ENCODE results near the gene ADORA2A.

The ADORA2A gene

GRCh38 chr22:24427500-24428164 is at the start of gene ADORA2A:
ADORA2A (plus strand) TSS chr22:24427599; CDS start chr22:24433405, 5,806 bp downstream.
- peak; percentile 54 to 68 for DNase-seq (ENCODE audit: low read depth in 2 of 2)

- DNase-seq (ENCODE audit: low read depth in 2 of 2), result no peak
Observed at GRCh38 chr22:24379536-24379935, 47.9 kb upstream of the ADORA2A start.

DNA sequence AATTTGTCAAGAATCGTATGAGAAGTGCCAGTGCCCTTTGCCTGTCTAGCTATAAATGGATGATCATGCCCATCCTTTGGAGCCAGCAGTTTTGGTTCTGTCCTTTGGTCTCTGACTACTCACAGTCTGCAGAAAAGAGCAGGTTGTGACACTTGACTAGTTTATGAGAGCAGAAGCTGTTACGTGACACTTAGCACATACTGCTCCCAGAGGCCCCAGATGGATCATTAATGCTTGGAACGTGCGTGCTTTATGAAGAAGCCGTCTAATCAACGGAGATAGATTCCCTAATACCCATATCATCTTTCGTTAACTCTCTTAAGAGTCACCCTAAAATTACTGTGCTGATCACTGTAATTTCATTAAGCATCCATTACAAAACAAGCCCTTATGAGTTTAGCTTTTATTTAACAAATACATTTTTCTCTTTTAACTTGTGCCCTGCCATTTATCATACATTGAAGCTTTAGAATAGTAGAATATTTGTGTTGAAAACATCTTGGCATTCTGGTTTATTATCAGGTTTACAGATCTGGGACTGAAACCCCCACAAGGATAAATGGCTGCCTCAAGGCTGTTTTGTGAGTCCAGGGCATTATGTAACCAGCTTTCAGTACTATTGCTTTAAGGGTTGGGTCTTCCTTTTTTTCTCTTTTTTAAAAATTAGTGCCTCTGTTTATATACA is 47.0 kb upstream of the ADORA2A start:
- DNase-seq (ENCODE audit: low read depth in 2 of 2), result no peak

- DNase-seq (ENCODE audit: low read depth in 2 of 2), result no peak
Observed at GRCh38 chr22:24380905-24381230, 46.5 kb upstream of the ADORA2A start.

- DNase-seq (ENCODE audit: low read depth in 2 of 2), result no peak
Observed at GRCh38 chr22:24383061-24383460, 44.3 kb upstream of the ADORA2A start.

DNA sequence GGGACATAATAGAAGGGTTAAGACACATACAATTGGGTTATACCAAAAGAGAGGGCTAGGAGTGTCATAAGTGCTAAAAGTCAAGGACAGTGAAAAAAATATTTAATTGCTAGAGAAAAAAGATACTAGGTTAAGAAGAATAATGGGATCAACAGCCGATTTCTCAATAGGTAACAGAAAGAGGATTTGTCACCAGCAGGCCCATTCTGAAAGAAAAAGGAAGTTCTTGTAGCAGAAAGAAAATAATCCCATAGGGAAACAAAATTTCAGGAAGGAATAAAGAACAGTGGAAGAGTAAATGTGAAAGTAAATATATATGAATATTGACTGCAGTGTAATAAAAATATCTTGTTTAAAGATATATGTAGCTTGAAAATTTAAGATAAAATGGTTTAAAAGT is 43.3 kb upstream of the ADORA2A start:
- no peak for DNase-seq (ENCODE audit: low read depth in 2 of 2)

- DNase-seq (ENCODE audit: low read depth in 2 of 2), result no peak
Observed at GRCh38 chr22:24386937-24387471, 40.4 kb upstream of the ADORA2A start.

GRCh38 chr22:24389680-24390079 is 37.7 kb upstream of the ADORA2A start:
- DNase-seq (ENCODE audit: low read depth in 2 of 2), result no peak

GRCh38 chr22:24390156-24390555 is 37.2 kb upstream of the ADORA2A start:
- DNase-seq (ENCODE audit: low read depth in 2 of 2), result no peak

- no peak for DNase-seq (ENCODE audit: low read depth in 2 of 2)
Observed at GRCh38 chr22:24390576-24390975, 36.8 kb upstream of the ADORA2A start.

- no peak for DNase-seq (ENCODE audit: low read depth in 2 of 2)
Observed at GRCh38 chr22:24391836-24392217, 35.6 kb upstream of the ADORA2A start.

DNA sequence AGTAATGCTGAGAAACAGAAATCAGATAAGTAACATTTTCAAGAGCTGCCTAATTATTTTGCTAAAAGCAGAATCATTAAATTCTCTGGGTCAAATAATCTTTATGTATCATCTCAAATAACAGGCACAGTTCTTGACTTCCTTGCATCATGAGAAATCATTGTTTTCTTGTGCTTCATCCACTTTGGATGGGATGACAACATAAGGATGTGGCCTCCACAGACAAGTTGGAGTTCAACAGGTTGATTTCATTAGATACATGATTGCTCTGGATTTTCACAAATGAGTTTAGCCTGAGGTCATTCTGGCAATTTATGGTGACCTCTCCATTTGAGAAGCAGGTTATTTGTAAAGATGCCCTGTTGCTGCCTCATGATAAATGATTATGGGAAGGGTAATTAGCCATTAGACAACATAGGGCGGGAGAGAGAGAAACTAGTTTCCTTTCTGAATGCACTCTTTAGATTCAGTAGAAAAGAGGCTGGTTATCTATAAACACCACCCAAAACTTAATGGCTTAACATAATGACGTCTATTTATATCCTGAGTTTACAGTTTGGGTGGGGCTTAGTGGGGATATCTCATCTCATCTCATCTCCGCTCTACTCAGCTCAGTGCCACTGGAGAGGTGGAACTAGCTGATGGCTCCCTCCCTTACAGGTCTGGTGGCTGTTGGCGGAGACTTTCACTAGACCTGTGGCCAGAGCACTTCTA is 35.0 kb upstream of the ADORA2A start:
- no peak for DNase-seq (ENCODE audit: low read depth in 2 of 2)

GRCh38 chr22:24393012-24393559 is 34.3 kb upstream of the ADORA2A start:
- no peak for DNase-seq (ENCODE audit: low read depth in 2 of 2)

GRCh38 chr22:24393848-24394247 is 33.6 kb upstream of the ADORA2A start:
- no peak for DNase-seq (ENCODE audit: low read depth in 2 of 2)

DNA sequence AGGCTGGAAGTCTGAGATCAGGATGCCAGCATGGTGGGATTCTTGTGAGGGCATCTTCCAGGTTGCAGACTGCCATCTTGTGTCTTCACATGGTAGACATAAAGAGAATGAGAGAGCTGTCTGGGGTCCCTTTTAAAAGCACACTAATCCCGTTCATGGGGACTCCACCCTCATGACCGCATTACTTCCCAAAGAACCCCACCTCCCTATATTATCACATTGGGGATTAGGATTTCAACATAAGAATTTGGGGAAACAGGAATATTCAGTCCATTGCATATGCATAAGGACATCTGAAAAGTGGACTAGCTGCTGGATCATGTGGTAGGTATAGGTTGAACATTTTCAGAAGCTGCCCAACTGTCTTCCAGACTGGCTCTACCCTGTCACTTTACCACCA is 33.1 kb upstream of the ADORA2A start:
- DNase-seq (ENCODE audit: low read depth in 2 of 2), result no peak

- no peak for DNase-seq (ENCODE audit: low read depth in 2 of 2)
Observed at GRCh38 chr22:24398409-24398808, 29.0 kb upstream of the ADORA2A start.

DNA sequence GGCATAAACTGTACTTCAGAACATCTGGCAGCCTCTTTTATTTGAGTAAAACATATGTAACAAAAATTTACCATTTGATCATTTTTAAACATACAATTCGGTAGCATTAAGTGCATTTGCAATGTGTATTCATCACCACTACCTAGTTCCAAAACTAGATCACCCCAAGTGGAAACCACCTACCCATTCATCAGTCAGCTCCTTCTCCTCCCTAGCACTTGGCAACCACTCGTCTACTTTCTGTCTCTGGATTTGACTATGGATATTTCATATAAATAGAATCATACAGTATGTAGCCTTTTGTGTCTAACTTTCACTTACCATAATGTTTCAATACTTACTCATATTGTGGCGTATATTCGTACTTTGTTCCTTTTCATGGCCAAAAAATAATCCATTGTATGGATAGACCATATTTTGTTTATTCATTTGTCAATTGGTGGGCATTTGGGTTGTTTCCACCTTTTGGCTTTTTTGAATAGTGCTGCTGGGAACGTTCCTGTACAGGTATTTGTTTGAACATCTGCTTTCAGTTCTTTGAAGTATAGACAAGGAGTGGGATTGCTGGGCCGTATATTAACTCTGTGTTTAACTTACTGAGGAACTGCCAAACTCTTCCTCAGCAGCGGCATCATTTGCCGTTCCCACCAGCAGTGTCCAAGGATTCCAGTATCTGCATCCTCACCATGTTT is 27.2 kb upstream of the ADORA2A start:
- no peak for DNase-seq (ENCODE audit: low read depth in 2 of 2)

DNA sequence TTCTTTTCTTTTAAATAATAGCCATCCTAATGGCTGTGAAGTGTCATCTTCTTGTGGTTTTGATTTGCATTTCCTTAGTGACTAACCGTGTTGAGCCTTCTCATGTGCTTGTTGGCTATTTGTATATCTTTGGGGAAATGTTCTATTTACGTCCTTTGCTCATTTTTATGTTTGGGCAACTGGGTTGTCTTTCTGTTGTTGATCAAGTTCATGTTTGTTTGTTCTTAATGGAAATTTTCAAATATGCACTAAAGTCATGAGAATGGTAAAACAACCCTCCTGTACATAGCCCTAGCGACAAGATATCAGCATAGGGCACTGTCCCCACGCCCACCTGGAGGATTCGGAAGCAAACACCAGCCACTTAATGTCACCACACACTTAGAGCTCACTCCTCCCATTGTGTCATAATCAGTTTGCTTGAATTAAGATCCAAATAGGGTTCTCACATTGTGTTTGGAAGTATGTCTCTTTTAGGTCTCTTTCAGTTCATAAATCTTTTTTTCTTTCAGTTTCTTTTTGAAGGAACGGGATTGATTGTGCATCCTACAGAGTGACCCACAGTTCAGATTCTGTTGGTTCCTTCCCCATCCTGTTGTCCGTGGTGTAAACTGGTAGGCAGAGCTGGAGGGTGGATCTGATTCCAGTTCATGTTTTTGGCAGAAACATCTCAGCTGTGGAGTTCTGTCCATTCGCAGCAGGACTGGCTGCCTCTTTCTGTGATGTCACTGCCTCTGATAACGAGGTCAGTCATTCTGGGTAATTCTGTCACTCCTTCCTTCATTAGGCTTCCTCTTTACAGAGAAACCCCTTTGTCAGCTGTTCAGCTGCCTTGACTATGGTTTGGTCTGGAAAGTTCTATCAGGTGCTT is 26.4 kb upstream of the ADORA2A start:
- DNase-seq (ENCODE audit: low read depth in 2 of 2), result no peak

DNA sequence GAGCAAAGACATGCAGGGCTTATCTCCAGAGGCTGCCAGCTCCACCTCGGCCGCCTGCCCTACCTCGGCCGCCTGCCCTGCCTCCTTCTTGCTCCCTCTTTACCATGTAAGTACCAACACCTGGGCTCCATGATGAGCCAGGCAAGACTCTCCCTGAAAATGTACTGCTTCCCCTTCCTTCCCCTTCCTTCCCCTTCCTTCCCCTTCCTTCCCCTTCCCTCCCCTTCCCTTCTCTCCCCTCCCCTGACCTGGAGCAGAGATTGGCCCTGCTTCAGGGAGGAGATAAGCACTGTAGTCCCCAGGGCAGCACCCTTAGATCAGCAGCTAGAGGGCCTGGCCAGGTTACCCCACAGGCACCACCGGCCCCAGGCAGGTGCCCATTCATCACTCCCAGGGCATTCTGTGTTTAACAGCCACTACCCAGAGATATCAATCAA is 25.4 kb upstream of the ADORA2A start:
- no peak for DNase-seq (ENCODE audit: low read depth in 2 of 2)

- no peak for DNase-seq (ENCODE audit: low read depth in 2 of 2)
Observed at GRCh38 chr22:24402460-24403192, 24.8 kb upstream of the ADORA2A start.
